ENCODE results near the gene MAPK12. TPM values are rescaled to one million over a fixed set of nuclear protein-coding genes. Genes with fewer than 3 reads are reported as not detected.

Gene MAPK12
- total RNA-seq (1 to 10 TPM; 2.3 to 2.8 TPM), polyA plus RNA-seq (1 to 10 TPM in 1 of 2 donors, under 1 TPM in 1; 0.83 to 1.5 TPM)

DNA sequence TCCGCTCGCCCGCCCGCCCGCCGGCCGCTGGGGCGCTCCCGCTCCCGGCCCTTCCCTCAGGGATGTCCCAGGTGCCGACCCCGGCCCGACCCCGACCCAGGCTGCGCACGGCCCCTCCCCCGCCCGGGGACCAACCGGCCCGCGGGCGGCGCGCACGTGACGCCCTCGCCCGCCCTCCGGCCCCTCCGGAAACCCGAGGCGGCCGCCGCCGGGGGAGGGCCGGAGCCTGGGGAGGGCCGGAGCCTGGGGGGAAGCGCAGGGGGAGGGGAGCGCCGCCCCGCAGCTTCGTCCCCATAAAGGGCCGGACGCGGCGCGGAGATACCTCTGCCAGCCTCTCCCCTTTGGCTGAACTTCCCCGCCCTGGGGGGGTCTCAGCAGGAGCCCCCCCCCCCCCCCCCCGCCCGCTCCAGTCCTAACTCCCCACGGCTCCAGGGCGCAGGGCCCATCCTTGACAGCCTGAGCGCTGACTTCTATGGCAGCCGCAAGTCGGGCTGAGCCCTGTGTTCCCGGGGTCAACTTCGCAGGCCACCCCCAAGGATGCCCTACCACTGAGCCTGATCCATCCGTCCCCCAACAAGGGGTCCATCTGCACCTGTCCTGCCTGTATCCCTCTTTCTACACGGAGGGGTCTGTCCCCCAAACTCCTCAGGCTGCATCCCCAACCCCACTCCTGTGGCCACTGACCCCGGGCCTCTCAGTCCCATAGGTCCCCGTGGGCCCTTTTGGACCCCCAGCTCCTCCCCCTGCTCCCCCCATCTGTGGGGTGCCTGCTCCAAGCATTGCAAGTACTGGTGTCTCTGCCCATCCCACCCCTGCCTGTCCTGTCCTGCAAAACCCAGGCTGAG is at the start of gene MAPK12:
TSS of gene MAPK12 (minus strand) at position 69 of the 845 bp plus-strand sequence. CDS start 174 bp downstream, outside the sequence.
- Histone ChIP-seq H3K27me3 (ENCODE audit: control insufficient read depth in 4 of 4, insufficient read depth in 4 of 4, low read length in 3 of 4) (no peaks in the 10 kb centered on the region), H3K9ac (ENCODE audit: low read depth in 1 of 2, low read length in 2 of 2) (no peak within 1 kb of the TSS), H3K4me3 (ENCODE audit: low read depth in 1 of 3, low read length in 3 of 3) (peak within 1 kb of the TSS in 1 of 3 donors; percentile 59), H3K27ac (ENCODE audit: low read depth in 1 of 2, low read length in 2 of 2) (no peak within 1 kb of the TSS), H3K4me1 (ENCODE audit: control insufficient read depth in 4 of 4, insufficient read depth in 4 of 4, low read length in 3 of 4) (peaks cover 16 to 35% (median 29%) of the 10 kb centered on the region in 4 donors), H3K9me3 (ENCODE audit: control insufficient read depth in 4 of 4, low read length in 3 of 4) (no peaks in the 10 kb centered on the region), H3K36me3 (ENCODE audit: control insufficient read depth in 4 of 4, insufficient read depth in 3 of 4, low read depth in 1 of 4, low read length in 3 of 4) (no peaks in the 10 kb centered on the region)
- TF ChIP-seq TAF1 (conservative IDR thresholded peaks at IDR 0.05) = no peak
- TF ChIP-seq, protein P1, sequence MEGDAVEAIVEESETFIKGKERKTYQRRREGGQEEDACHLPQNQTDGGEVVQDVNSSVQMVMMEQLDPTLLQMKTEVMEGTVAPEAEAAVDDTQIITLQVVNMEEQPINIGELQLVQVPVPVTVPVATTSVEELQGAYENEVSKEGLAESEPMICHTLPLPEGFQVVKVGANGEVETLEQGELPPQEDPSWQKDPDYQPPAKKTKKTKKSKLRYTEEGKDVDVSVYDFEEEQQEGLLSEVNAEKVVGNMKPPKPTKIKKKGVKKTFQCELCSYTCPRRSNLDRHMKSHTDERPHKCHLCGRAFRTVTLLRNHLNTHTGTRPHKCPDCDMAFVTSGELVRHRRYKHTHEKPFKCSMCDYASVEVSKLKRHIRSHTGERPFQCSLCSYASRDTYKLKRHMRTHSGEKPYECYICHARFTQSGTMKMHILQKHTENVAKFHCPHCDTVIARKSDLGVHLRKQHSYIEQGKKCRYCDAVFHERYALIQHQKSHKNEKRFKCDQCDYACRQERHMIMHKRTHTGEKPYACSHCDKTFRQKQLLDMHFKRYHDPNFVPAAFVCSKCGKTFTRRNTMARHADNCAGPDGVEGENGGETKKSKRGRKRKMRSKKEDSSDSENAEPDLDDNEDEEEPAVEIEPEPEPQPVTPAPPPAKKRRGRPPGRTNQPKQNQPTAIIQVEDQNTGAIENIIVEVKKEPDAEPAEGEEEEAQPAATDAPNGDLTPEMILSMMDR (IDR thresholded peaks at IDR 0.05; ENCODE audit: low read depth, low read length, missing input control) = no peak
- no peak for TF ChIP-seq RAD21 (IDR thresholded peaks at IDR 0.05)
- no peak for TF ChIP-seq RXRA (IDR thresholded peaks at IDR 0.05)
- TF ChIP-seq NR2F2 (IDR thresholded peaks at IDR 0.05) = no peak
- no peak for TF ChIP-seq HNF4A (conservative IDR thresholded peaks at IDR 0.05)
- TF ChIP-seq, protein P2, sequence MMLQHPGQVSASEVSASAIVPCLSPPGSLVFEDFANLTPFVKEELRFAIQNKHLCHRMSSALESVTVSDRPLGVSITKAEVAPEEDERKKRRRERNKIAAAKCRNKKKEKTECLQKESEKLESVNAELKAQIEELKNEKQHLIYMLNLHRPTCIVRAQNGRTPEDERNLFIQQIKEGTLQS (IDR thresholded peaks at IDR 0.05) = no peak
- TF ChIP-seq EGR1 (IDR thresholded peaks at IDR 0.05; ENCODE audit: low read depth in 2 of 2) = no peak
- no peak for TF ChIP-seq YY1 (IDR thresholded peaks at IDR 0.05)
- TF ChIP-seq, protein P3, sequence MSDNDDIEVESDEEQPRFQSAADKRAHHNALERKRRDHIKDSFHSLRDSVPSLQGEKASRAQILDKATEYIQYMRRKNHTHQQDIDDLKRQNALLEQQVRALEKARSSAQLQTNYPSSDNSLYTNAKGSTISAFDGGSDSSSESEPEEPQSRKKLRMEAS (IDR thresholded peaks at IDR 0.05) = no peak
- no peak for DNase-seq (ENCODE audit: low spot score)
- 4% methylated on average over 61 of the region's 61 CpGs for WGBS

DNA sequence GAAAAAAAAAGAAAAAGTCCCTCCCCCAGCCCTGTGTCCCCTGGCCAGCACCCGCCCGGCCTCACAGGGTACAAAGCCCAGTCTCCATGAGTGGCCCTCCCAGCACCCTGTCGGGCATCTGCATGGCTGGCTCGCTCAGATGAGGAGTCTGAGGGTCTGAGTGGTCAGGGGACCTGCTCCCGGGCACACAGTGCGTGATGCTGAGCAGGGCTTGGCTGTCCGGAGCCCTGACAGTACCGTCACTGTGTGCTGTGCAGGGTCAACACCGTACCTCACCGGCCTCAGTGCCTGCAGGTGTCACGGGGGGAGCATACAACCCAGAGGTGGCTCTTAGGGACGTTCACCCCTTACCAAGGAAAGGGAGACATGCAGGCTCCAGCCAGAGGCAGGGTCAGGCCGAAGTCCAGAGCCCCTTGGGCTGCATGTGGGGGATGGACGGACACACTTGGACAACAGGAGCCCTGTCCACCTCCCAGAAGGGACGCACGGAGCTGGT is 49.5 kb upstream of the MAPK12 start:
- Histone ChIP-seq H3K27ac (ENCODE audit: low read depth in 1 of 2, low read length in 2 of 2) (no peak overlapping the region), H3K9ac (ENCODE audit: low read depth in 1 of 2, low read length in 2 of 2) (no peak overlapping the region), H3K27me3 (ENCODE audit: control insufficient read depth in 4 of 4, insufficient read depth in 4 of 4, low read length in 3 of 4) (no peaks in the 10 kb centered on the region), H3K9me3 (ENCODE audit: control insufficient read depth in 4 of 4, low read length in 3 of 4) (no peaks in the 10 kb centered on the region), H3K36me3 (ENCODE audit: control insufficient read depth in 4 of 4, insufficient read depth in 3 of 4, low read depth in 1 of 4, low read length in 3 of 4) (no peaks in the 10 kb centered on the region), H3K4me3 (ENCODE audit: low read depth in 1 of 3, low read length in 3 of 3) (no peak overlapping the region), H3K4me1 (ENCODE audit: control insufficient read depth in 4 of 4, insufficient read depth in 4 of 4, low read length in 3 of 4) (peaks cover 0 to 24% (median 7%) of the 10 kb centered on the region in 4 donors)
- 89% methylated on average over 16 of the region's 16 CpGs for WGBS
- TF ChIP-seq HNF4G (IDR thresholded peaks at IDR 0.05) = no peak
- TF ChIP-seq FOXA1 (IDR thresholded peaks at IDR 0.05) = no peak
- TF ChIP-seq HNF4A (conservative IDR thresholded peaks at IDR 0.05) = no peak
- TF ChIP-seq YY1 (IDR thresholded peaks at IDR 0.05) = no peak
- no peak for TF ChIP-seq SP1 (IDR thresholded peaks at IDR 0.05)
- TF ChIP-seq NR2F2 (IDR thresholded peaks at IDR 0.05) = no peak
- no peak for TF ChIP-seq FOXA2 (IDR thresholded peaks at IDR 0.05)
- no peak for TF ChIP-seq JUND (IDR thresholded peaks at IDR 0.05)
- TF ChIP-seq TAF1 (conservative IDR thresholded peaks at IDR 0.05) = no peak
- no peak for TF ChIP-seq EGR1 (IDR thresholded peaks at IDR 0.05; ENCODE audit: low read depth in 2 of 2)
- no peak for DNase-seq (ENCODE audit: low spot score)

All from liver (tissue), 9 donors.